ENCODE data around the gene DGUOK. TPM values are rescaled to one million over a fixed set of nuclear protein-coding genes. Genes with fewer than 3 reads are reported as not detected.

The DGUOK gene
- total RNA-seq, 1 donor from 2014 or later: 79.7 TPM

- Histone ChIP-seq H3K4me1 (no peaks in the 10 kb centered on the region), H3K27ac (no peak overlapping the region), H3K4me3 (no peak overlapping the region), H3K9me3 (no peaks in the 10 kb centered on the region), H3K27me3 (no peaks in the 10 kb centered on the region), H3K36me3 (peaks cover 37 to 80% of the 10 kb centered on the region in 2 donors)
- no peak for TF ChIP-seq CTCF (IDR thresholded peaks at IDR 0.05)
- intact Hi-C loops (cut with DNase I): no loop called here
- DNase-seq (ENCODE audit: low spot score in 2 of 2): no peak
Measured at GRCh38 chr2:73946666-73947065, 20.0 kb downstream of the DGUOK start.

GRCh38 chr2:73947412-73948018 is 20.8 kb downstream of the DGUOK start:
- no peak overlapping the region for H3K27ac ChIP-seq
- intact Hi-C loops (cut with DNase I): no loop called here
- H3K4me1 ChIP-seq: no peaks in the 10 kb centered on the region
- H3K9me3 ChIP-seq: no peaks in the 10 kb centered on the region
- no peak for DNase-seq (ENCODE audit: low spot score in 2 of 2)
- no peaks in the 10 kb centered on the region for H3K27me3 ChIP-seq
- H3K36me3 ChIP-seq: peaks cover 39 to 82% of the 10 kb centered on the region in 2 donors
- H3K4me3 ChIP-seq: no peak overlapping the region
- TF ChIP-seq CTCF (IDR thresholded peaks at IDR 0.05): no peak

GRCh38 chr2:73949802-73950201 is 23.1 kb downstream of the DGUOK start:
- H3K36me3 ChIP-seq: peaks cover 41 to 83% of the 10 kb centered on the region in 2 donors

GRCh38 chr2:73952499-73953446 is 26.1 kb downstream of the DGUOK start:
- Histone ChIP-seq H3K9me3 (no peaks in the 10 kb centered on the region), H3K27ac (no peak overlapping the region)

More at GRCh38 chr2:73949802-73950201, 23.1 kb downstream of the DGUOK start:
- Histone ChIP-seq H3K27ac (no peak overlapping the region), H3K4me1 (no peaks in the 10 kb centered on the region), H3K4me3 (no peak overlapping the region), H3K9me3 (no peaks in the 10 kb centered on the region), H3K27me3 (no peaks in the 10 kb centered on the region)
- intact Hi-C loops (cut with DNase I): no loop called here
- no peak for DNase-seq (ENCODE audit: low spot score in 2 of 2)
- TF ChIP-seq CTCF (IDR thresholded peaks at IDR 0.05): no peak

More at GRCh38 chr2:73952499-73953446, 26.1 kb downstream of the DGUOK start:
- intact Hi-C loops (cut with DNase I): no loop called here
- Histone ChIP-seq H3K4me1 (no peaks in the 10 kb centered on the region), H3K27me3 (no peaks in the 10 kb centered on the region), H3K36me3 (peaks cover 38 to 86% of the 10 kb centered on the region in 2 donors), H3K4me3 (no peak overlapping the region)
- peak in 1 of 2 donors; percentile 69 for DNase-seq (ENCODE audit: low spot score in 2 of 2)
- TF ChIP-seq CTCF (IDR thresholded peaks at IDR 0.05): no peak
